ENCODE data around the gene SIVA1. TPM values are rescaled to one million over a fixed set of nuclear protein-coding genes. Genes with fewer than 3 reads are reported as not detected.

Gene SIVA1
- total and polyA plus RNA-seq, 9 of the 15 experiments (the other 6 are each of a cell fraction or from before 2014, with no cell fraction given), result 4.2 to 186 (median 54.2) TPM

DNA sequence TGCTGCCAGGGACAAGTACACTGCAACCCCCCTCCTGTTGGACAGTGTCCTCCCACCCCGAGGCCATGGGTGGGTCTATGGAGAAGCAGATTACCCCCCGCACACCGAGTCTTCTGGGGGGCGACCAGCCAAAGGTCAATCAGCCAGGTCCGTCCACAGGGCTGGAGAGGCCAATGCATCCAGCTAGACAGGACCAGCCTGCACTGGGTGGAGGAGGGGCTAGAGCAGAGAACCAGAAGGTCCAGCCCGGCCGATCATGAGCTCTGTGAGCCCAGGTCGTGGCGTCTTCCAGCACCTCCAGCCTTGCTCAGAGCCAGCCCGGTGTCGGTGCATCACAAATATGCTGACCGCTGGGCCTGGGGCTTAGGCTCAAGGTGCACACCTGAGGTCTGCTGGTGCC is 37.1 kb upstream of the SIVA1 start:
- no peak overlapping the region for H3K9ac ChIP-seq (ENCODE audit: insufficient read depth in 1 of 2, low read depth in 2 of 2, low read length in 2 of 2)
- 84% methylated on average over 5 of the region's 12 CpGs for WGBS (ENCODE audit: insufficient coverage, low coverage, missing lambda C conversion rate)
- in situ Hi-C loops (cut with MboI) (no loop called here), intact Hi-C loops (cut with micrococcal nuclease) (no loop called here)
- H4K20me1 ChIP-seq (replicated peaks; ENCODE audit: control insufficient read depth, insufficient read depth, low read length), result peaks cover 3% of the 10 kb centered on the region; the same call in 1 of the 2 replicates
- no peak for DNase-seq (ENCODE audit: extremely low read depth in 1 of 4, low spot score in 3 of 4)
- peaks cover 0 to 38% of the 10 kb centered on the region in 2 experiments; a peak in 2 of 5 replicates for H3K4me1 ChIP-seq (replicated peaks in 1 of 2; ENCODE audit: control insufficient read depth in 2 of 2, insufficient read depth in 2 of 2, low read length in 2 of 2)
- no peak overlapping the region for H3K4me3 ChIP-seq
- no TSS peak for BruUV-seq (replicated peaks)
- POLR2A ChIA-PET, result no interaction called here
- no peaks in the 10 kb centered on the region for H3K27me3 ChIP-seq (ENCODE audit: control insufficient read depth in 2 of 2, insufficient read depth in 2 of 2, low read length in 2 of 2)
- no peak for FAIRE-seq
- H3K9me3 ChIP-seq (replicated peaks; ENCODE audit: control insufficient read depth, insufficient read depth, low read depth, low read length), result no peaks in the 10 kb centered on the region
- TF ChIP-seq ZNF766 (CRISPR knock-in tag; conservative IDR thresholded peaks at IDR 0.05) (no peak), ILK (tag; IDR thresholded peaks at IDR 0.05; ENCODE audit: borderline replicate concordance, low read depth) (no peak), MAZ (CRISPR knock-in tag; conservative IDR thresholded peaks at IDR 0.05 in 1 of 2, IDR thresholded peaks at IDR 0.05 in 1 of 2) (no peak), ZNF12 (CRISPR knock-in tag; IDR thresholded peaks at IDR 0.05) (no peak), MXD1 (CRISPR knock-in tag; IDR thresholded peaks at IDR 0.05; ENCODE audit: borderline replicate concordance, poor library complexity, severe bottlenecking) (no peak), EP300 (IDR thresholded peaks at IDR 0.05; ENCODE audit: low read length) (no peak), KHSRP (IDR thresholded peaks at IDR 0.05) (no peak), TEAD1 (CRISPR knock-in tag; IDR thresholded peaks at IDR 0.05) (no peak), PRDM10 (IDR thresholded peaks at IDR 0.05; ENCODE audit: partially characterized antibody) (no peak), SMAD4 (CRISPR knock-in tag; conservative IDR thresholded peaks at IDR 0.05) (no peak), HDAC3 (IDR thresholded peaks at IDR 0.05; ENCODE audit: borderline replicate concordance, partially characterized antibody) (no peak), ARID1B (IDR thresholded peaks at IDR 0.05) (no peak), ATF3 (IDR thresholded peaks at IDR 0.05) (no peak), ATF3 (CRISPR knock-in tag; conservative IDR thresholded peaks at IDR 0.05) (no peak), SRSF1 (IDR thresholded peaks at IDR 0.05; ENCODE audit: low read depth, low read length) (no peak), HEY1 (CRISPR knock-in tag; IDR thresholded peaks at IDR 0.05; ENCODE audit: borderline replicate concordance) (no peak)
- TF ChIP-seq, protein P1, sequence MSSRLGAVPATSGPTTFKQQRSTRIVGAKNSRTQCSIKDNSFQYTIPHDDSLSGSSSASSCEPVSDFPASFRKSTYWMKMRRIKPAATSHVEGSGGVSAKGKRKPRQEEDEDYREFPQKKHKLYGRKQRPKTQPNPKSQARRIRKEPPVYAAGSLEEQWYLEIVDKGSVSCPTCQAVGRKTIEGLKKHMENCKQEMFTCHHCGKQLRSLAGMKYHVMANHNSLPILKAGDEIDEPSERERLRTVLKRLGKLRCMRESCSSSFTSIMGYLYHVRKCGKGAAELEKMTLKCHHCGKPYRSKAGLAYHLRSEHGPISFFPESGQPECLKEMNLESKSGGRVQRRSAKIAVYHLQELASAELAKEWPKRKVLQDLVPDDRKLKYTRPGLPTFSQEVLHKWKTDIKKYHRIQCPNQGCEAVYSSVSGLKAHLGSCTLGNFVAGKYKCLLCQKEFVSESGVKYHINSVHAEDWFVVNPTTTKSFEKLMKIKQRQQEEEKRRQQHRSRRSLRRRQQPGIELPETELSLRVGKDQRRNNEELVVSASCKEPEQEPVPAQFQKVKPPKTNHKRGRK (tag; IDR thresholded peaks at IDR 0.05), result no peak
- peaks cover 3% of the 10 kb centered on the region; the same call in 1 of the 3 replicates for H3K36me3 ChIP-seq (ENCODE audit: control insufficient read depth, insufficient read depth, low read length)
- no peaks in the 10 kb centered on the region for H3K79me2 ChIP-seq (ENCODE audit: control insufficient read depth, insufficient read depth, low read length)
- CTCF ChIA-PET (ENCODE audit: low intra/inter-chr PET ratio), result no interaction called here
- H3K27ac ChIP-seq (ENCODE audit: extremely low read depth, low read depth, low read length), result no peak overlapping the region
- no peak overlapping the region for H2AFZ ChIP-seq (ENCODE audit: low read depth, low read length)
- H3K4me2 ChIP-seq (ENCODE audit: insufficient read depth, low read length), result no peak overlapping the region
- ATAC-seq, result no peak
- H3K9me1 ChIP-seq (ENCODE audit: control insufficient read depth, insufficient read depth, low read length), result no peaks in the 10 kb centered on the region

Data from K562 (cell line).